Loucy (cell line): ENCODE data around the gene AP1G1.

Source experiments
- H2AFZ ChIP-seq: fragments of 200-600 bp; sonication (generic); 2 replicates; pipeline ENCODE4 v1.6.0; 2016; ENCODE audit warnings: antibody characterized with exemption, mild to moderate bottlenecking, low read length, moderate library complexity
- H3F3A ChIP-seq: fragments of 200-600 bp; 2 replicates; pipeline ENCODE4 v1.6.0; 2016; ENCODE audit warnings: antibody characterized with exemption, low read depth, mild to moderate bottlenecking
- H3K27me3 ChIP-seq: fragments of 200-600 bp; sonication (generic); 2 replicates; pipeline ENCODE4 v1.6.1; 2014; ENCODE audit warnings: low read length, mild to moderate bottlenecking; ENCODE audit not compliant: insufficient read depth, poor library complexity, severe bottlenecking
- H3K36me3 ChIP-seq: fragments of 200-600 bp; sonication (generic); 2 replicates; pipeline ENCODE4 v1.6.1; 2016; ENCODE audit warnings: low read length; ENCODE audit not compliant: insufficient read depth
- H3K4me1 ChIP-seq: fragments of 200-600 bp; sonication (generic); 2 replicates; pipeline ENCODE4 v1.5.1; 2014; ENCODE audit warnings: low read length, mild to moderate bottlenecking; ENCODE audit not compliant: insufficient read depth, poor library complexity, severe bottlenecking
- H3K4me2 ChIP-seq: fragments of 200-600 bp; sonication (generic); 2 replicates; pipeline ENCODE4 v1.6.0; 2014; ENCODE audit warnings: antibody characterized with exemption, low read length, low read depth, mild to moderate bottlenecking; ENCODE audit not compliant: poor library complexity, severe bottlenecking
- H3K4me3 ChIP-seq: fragments of 200-600 bp; sonication (generic); 2 replicates; pipeline ENCODE4 v1.5.1; 2014; ENCODE audit warnings: low read length, mild to moderate bottlenecking, mixed read lengths; ENCODE audit not compliant: poor library complexity, severe bottlenecking
- H3K79me2 ChIP-seq: fragments of 200-600 bp; sonication (generic); 2 replicates; pipeline ENCODE4 v1.6.1; 2014; ENCODE audit warnings: low read length; ENCODE audit not compliant: insufficient read depth
- H3K9ac ChIP-seq: fragments of 200-600 bp; sonication (generic); 2 replicates; pipeline ENCODE4 v1.6.0; 2014; ENCODE audit warnings: mild to moderate bottlenecking, low read depth, low read length, moderate library complexity; ENCODE audit not compliant: poor library complexity, severe bottlenecking
- H3K9me2 ChIP-seq: fragments of 200-600 bp; sonication (generic); replicated peaks from 2 replicates; pipeline ENCODE4 v1.6.1; 2016; ENCODE audit warnings: low read depth, low read length, mixed read lengths
- H3K9me3 ChIP-seq: fragments of 200-600 bp; sonication (generic); 2 replicates; pipeline ENCODE4 v1.6.1; 2014; ENCODE audit warnings: mild to moderate bottlenecking, antibody characterized with exemption, low read length, low read depth; ENCODE audit not compliant: insufficient read depth
- H4K20me1 ChIP-seq: fragments of 200-600 bp; sonication (generic); 2 replicates; pipeline ENCODE4 v1.6.0; 2014; ENCODE audit warnings: antibody characterized with exemption, low read length, mild to moderate bottlenecking; ENCODE audit not compliant: insufficient read depth, poor library complexity, severe bottlenecking
- CTCF ChIP-seq: fragments of 200-600 bp; sonication (generic); conservative IDR thresholded peaks from 2 replicates; pipeline ENCODE4 v1.5.1; 2014; ENCODE audit warnings: mild to moderate bottlenecking, antibody characterized with exemption, low read length
- EZH2phosphoT487 ChIP-seq: fragments of 200-600 bp; IDR thresholded peaks from 2 replicates; pipeline ENCODE4 v1.6.1; 2018; ENCODE audit warnings: antibody characterized with exemption, mild to moderate bottlenecking, moderate library complexity, borderline replicate concordance

AP1G1 gene

DNA sequence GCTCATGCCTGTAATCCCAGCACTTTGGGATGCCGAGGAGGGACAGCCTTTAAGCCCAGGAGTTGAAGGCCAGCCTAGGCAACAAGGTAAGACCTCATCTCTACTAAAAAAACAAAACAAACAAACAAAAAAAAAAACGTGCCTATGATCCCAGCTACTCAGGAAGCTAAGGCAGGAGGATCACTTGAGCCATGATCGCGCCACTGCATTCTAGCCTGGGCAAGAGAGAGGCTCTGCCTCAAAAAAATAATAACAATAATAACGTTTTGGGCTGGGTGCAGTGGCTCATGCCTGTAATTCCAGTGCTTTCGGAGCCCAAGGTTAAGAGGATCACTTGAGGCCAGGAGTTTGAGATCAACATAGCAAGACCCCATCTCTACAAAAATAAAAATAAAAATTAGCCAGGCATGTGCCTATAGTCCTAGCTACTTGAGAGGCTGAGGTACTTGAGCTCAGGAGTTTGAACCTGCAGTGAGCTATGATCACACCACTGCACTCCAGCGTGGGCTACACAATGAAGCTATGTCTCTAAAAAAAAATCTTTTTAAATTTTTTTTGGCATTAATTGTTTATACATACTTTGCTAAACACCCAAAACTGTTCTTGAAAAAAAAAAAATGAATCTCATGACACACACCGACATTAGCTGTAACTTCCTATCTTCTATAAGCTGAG, 87.4 kb downstream of the AP1G1 start:
- Histone ChIP-seq H3K4me1 (peaks cover 19% of the 10 kb centered on the region), H3K4me2 (peak overlapping the region; percentile 76), H2AFZ (no peak overlapping the region), H3K9me3 (no peaks in the 10 kb centered on the region), H4K20me1 (peaks cover 4% of the 10 kb centered on the region), H3K79me2 (peaks cover 26% of the 10 kb centered on the region), H3K4me3 (no peak overlapping the region), H3K36me3 (no peaks in the 10 kb centered on the region), H3K9me2 (no peaks in the 10 kb centered on the region), H3F3A (0 out of 2 replicates have a peak, but pooled peaks cover 5% of the 10 kb centered on the region), H3K27me3 (no peaks in the 10 kb centered on the region), H3K9ac (no peak overlapping the region)
- TF ChIP-seq EZH2phosphoT487: no peak
- TF ChIP-seq CTCF: no peak

DNA sequence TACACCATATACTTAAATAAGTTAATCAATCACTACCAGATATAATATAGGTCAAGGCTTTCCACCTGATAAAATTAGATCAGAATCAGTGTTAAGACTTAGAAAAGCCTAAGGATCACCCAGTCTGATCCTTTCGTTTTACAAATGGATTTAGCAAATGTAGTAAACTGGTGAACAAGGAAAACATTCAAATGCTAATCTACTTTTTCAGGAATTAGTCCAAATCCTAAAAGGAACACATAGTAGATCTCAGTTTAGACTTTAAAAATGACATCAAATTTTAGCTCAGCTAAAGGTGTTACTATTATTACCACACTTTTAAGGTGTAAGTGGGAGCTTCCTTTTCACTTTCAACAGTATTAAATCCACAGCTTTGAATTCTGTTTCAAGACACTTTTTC, 96.1 kb downstream of the AP1G1 start:
- Histone ChIP-seq H3K79me2 (no peaks in the 10 kb centered on the region; the same call in 1 of the 2 replicates), H3K9me3 (no peaks in the 10 kb centered on the region), H3K9me2 (no peaks in the 10 kb centered on the region), H3K4me1 (peaks cover 12% of the 10 kb centered on the region), H3K27me3 (no peaks in the 10 kb centered on the region), H3K9ac (no peak overlapping the region), H3K36me3 (no peaks in the 10 kb centered on the region), H3K4me2 (no peak overlapping the region), H3F3A (no peaks in the 10 kb centered on the region), H2AFZ (no peak overlapping the region), H3K4me3 (no peak overlapping the region), H4K20me1 (no peaks in the 10 kb centered on the region)
- TF ChIP-seq CTCF: no peak
- TF ChIP-seq EZH2phosphoT487: no peak

GRCh38 chr16:71711789-71712188, 96.8 kb downstream of the AP1G1 start:
- no peaks in the 10 kb centered on the region for H3K9me3 ChIP-seq
- H3K9me2 ChIP-seq: no peaks in the 10 kb centered on the region
- no peak for TF ChIP-seq CTCF
- TF ChIP-seq EZH2phosphoT487: no peak
- H3K36me3 ChIP-seq: no peaks in the 10 kb centered on the region
- H2AFZ ChIP-seq: no peak overlapping the region
- no peak overlapping the region for H3K4me2 ChIP-seq
- H3K4me3 ChIP-seq: no peak overlapping the region
- H4K20me1 ChIP-seq: no peaks in the 10 kb centered on the region
- H3K4me1 ChIP-seq: peaks cover 12% of the 10 kb centered on the region
- no peaks in the 10 kb centered on the region for H3K27me3 ChIP-seq
- H3K79me2 ChIP-seq: no peaks in the 10 kb centered on the region; the same call in 1 of the 2 replicates
- no peak overlapping the region for H3K9ac ChIP-seq
- no peaks in the 10 kb centered on the region for H3F3A ChIP-seq
